SU-DHL-6 (cell line): ENCODE results near the gene ARL1.

Source experiments
- EZH2phosphoT487 ChIP-seq: fragments of 200-600 bp; sonication (generic), shearing (Covaris generic); conservative IDR thresholded peaks from 2 replicates; pipeline ENCODE4 v1.6.1; 2018; ENCODE audit warnings: mild to moderate bottlenecking, antibody characterized with exemption, low read length, moderate library complexity, mixed read lengths
- TF ChIP-seq, protein P1 (sequence below): fragments of 200-600 bp; sonication (generic); IDR thresholded peaks from one replicate; pipeline ENCODE4 v1.5.1; 2017; ENCODE audit warnings: antibody characterized with exemption, mild to moderate bottlenecking, low read length, moderate library complexity; ENCODE audit not compliant: insufficient read depth, poor library complexity, severe bottlenecking

DNA sequence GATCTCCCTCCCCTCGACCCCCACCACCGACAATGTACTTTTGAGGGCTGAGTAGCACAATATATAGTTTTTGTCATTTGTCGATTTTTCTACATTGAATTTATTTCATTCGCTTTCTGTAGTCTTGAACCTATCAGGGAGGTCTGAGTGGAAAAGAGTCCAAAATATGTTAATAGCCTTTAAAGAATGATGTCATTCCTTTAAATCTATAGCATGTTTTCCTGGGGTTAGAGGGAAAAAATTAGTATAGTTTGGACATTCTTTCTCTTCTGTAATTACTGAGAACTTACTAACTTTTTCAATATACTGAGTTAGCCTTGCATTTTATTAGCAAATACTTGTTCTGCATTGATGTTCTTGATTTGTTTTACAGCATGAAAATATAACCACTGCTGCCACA lies 55.9 kb downstream of the ARL1 start:
- TF ChIP-seq, protein P1, sequence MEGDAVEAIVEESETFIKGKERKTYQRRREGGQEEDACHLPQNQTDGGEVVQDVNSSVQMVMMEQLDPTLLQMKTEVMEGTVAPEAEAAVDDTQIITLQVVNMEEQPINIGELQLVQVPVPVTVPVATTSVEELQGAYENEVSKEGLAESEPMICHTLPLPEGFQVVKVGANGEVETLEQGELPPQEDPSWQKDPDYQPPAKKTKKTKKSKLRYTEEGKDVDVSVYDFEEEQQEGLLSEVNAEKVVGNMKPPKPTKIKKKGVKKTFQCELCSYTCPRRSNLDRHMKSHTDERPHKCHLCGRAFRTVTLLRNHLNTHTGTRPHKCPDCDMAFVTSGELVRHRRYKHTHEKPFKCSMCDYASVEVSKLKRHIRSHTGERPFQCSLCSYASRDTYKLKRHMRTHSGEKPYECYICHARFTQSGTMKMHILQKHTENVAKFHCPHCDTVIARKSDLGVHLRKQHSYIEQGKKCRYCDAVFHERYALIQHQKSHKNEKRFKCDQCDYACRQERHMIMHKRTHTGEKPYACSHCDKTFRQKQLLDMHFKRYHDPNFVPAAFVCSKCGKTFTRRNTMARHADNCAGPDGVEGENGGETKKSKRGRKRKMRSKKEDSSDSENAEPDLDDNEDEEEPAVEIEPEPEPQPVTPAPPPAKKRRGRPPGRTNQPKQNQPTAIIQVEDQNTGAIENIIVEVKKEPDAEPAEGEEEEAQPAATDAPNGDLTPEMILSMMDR, result no peak
- no peak for TF ChIP-seq EZH2phosphoT487
